Activated T-cell treated with anti-CD3 and anti-CD28 coated beads, Interleukin-2, amount 50 U/mL, for 24 hours (primary cell): ENCODE results near the gene CST4.
"Not testable (repeated sequence)": the region's sequence is repeated elsewhere in the genome, so short reads cannot be mapped to it uniquely, and the experiment has no call there.

Experiments used
- DNase-seq: peaks from one replicate; pipeline ENCODE4 v3.0.0-alpha.2; 2020
- H3K27ac Mint-ChIP-seq: 2 replicates; pipeline ENCODE4 v1.8.0; 2020; ENCODE audit warnings: mild to moderate bottlenecking, mixed read lengths
- H3K27me3 Mint-ChIP-seq: 2 replicates; pipeline ENCODE4 v1.8.0; 2020; ENCODE audit warnings: mixed read lengths
- H3K36me3 Mint-ChIP-seq: 2 replicates; pipeline ENCODE4 v1.8.0; 2020; ENCODE audit warnings: low read depth, mixed read lengths
- H3K4me1 Mint-ChIP-seq: 2 replicates; pipeline ENCODE4 v1.8.0; 2020; ENCODE audit warnings: low read depth, mixed read lengths
- H3K4me3 Mint-ChIP-seq: 2 replicates; pipeline ENCODE4 v1.8.0; 2020; ENCODE audit warnings: mild to moderate bottlenecking, moderate library complexity, mixed read lengths
- H3K9me3 Mint-ChIP-seq: 2 replicates; pipeline ENCODE4 v1.8.0; 2020; ENCODE audit warnings: mixed read lengths

The CST4 gene, protein sequence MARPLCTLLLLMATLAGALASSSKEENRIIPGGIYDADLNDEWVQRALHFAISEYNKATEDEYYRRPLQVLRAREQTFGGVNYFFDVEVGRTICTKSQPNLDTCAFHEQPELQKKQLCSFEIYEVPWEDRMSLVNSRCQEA

DNA sequence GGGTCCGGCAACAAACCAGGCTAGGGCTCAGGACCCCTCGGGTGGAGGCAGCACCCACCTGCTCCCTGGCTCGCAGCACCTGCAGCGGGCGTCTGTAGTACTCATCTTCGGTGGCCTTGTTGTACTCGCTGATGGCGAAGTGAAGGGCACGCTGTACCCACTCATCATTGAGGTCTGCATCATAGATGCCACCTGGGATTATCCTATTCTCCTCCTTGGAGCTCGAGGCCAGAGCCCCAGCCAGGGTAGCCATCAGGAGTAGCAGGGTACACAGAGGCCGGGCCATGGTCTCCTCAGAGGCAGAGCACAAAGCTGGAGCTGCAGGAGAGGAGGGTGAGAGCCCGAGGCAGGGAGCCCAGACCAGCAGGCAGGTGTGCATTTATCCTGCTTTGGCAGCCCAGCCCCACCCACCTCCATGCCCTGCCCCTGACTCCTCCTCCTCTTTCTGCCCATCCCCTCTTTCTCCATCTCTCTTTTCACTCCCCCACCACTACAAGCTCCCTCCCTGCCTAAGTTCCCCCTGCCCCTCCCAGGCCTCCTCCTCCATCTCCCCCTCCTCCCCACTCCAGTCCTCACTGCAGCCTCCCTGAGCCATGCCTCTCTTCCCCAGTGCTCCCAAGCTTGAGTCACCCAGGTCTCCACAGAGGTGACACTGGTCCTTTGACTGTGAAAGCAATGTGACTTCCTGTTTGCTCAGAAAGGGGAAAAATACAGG, at the start of gene CST4:
Gene CST4 (minus strand): TSS at position 355 of the 715 bp plus-strand sequence. CDS start 69 bp downstream, at position 286.
- H3K4me1 Mint-ChIP-seq, DNase-seq, H3K36me3 Mint-ChIP-seq, H3K4me3 Mint-ChIP-seq, H3K27ac Mint-ChIP-seq, H3K27me3 Mint-ChIP-seq, H3K9me3 Mint-ChIP-seq: not testable (repeated sequence)

DNA sequence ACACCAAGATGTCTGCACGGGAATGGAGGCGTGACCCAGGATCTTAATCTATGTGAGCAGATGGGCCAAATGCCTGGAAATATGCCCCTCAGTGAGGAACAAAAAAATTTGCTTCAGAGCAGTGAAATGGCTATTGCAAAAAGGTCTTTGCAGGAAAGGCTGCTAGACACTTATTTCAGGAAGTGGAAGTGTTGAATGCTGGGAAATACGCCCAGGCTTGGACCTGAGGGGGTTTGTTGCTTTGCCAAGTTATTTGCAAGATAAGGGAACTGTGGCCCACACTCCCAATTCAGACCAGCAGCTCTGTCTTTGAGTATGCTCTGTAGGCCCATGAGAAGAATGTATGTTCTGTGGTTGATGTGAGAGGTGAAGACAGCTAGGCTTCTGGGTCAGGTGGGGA, 46.6 kb upstream of the CST4 start:
- H3K27me3 Mint-ChIP-seq: peaks cover 42% of the 10 kb centered on the region
- H3K4me3 Mint-ChIP-seq, H3K36me3 Mint-ChIP-seq, H3K27ac Mint-ChIP-seq, DNase-seq, H3K4me1 Mint-ChIP-seq, H3K9me3 Mint-ChIP-seq: not testable (repeated sequence)

DNA sequence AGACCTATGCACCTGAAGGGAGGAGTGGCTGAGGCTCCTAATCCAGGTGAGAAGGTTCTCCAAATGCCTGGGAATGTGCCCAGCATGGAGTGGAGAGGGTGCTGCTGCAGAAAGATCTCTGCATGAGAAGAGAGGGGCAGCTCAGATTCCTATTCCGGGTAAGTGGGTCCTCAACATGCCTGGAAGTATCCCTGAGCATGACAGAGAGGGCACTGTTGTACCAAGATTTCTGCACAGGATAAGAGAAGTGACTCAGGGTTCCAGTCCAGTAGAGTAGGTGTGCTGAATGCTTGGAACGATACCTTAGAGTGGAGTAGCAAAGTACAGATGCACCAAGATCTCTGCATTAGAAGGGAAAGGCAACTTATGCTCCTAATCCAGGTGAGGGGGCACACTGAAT, 46.1 kb upstream of the CST4 start:
- not testable (repeated sequence) for DNase-seq, H3K27ac Mint-ChIP-seq
- peaks cover 42% of the 10 kb centered on the region for H3K27me3 Mint-ChIP-seq

DNA sequence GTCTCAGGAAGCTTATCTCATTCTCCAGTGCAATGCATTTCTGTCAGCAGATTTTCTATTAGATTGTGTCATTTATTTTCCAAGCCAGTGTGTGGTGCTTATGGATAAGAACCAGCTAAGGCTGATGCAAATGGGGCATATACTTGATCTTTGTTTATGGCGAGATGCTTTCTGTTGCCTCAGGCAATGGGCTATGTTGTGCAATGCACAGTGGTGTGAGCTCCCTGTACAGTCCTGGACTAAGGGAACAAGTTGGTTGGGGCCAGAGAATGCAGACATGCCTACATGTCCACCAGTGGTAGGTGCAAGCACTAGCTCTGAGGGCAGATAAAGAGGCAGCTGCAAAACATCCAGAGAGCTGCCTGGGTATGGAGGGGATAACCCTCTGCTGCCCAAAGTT, 45.6 kb upstream of the CST4 start:
- not testable (repeated sequence) for H3K9me3 Mint-ChIP-seq, H3K27ac Mint-ChIP-seq, H3K36me3 Mint-ChIP-seq, H3K4me1 Mint-ChIP-seq, H3K4me3 Mint-ChIP-seq, DNase-seq
- peaks cover 42% of the 10 kb centered on the region for H3K27me3 Mint-ChIP-seq

More for the DNA sequence above, 46.1 kb upstream of the CST4 start:
- H3K4me1 Mint-ChIP-seq, H3K9me3 Mint-ChIP-seq, H3K4me3 Mint-ChIP-seq, H3K36me3 Mint-ChIP-seq: not testable (repeated sequence)

GRCh38 chr20:23727016-23727415, 38.2 kb upstream of the CST4 start:
- DNase-seq: no peak
- Mint-ChIP-seq H3K27ac (no peak overlapping the region), H3K4me3 (no peak overlapping the region), H3K4me1 (no peaks in the 10 kb centered on the region), H3K36me3 (no peaks in the 10 kb centered on the region), H3K27me3 (peaks cover 12% of the 10 kb centered on the region), H3K9me3 (no peaks in the 10 kb centered on the region)

GRCh38 chr20:23725102-23725501, 36.3 kb upstream of the CST4 start:
- no peak overlapping the region for H3K27ac Mint-ChIP-seq
- no peaks in the 10 kb centered on the region for H3K4me1 Mint-ChIP-seq
- H3K27me3 Mint-ChIP-seq: peaks cover 12% of the 10 kb centered on the region
- no peaks in the 10 kb centered on the region for H3K36me3 Mint-ChIP-seq
- no peak overlapping the region for H3K4me3 Mint-ChIP-seq
- no peaks in the 10 kb centered on the region for H3K9me3 Mint-ChIP-seq
- no peak for DNase-seq

- not testable (repeated sequence) for H3K9me3 Mint-ChIP-seq, H3K4me1 Mint-ChIP-seq, H3K4me3 Mint-ChIP-seq, H3K36me3 Mint-ChIP-seq, H3K27ac Mint-ChIP-seq
- DNase-seq: peak; percentile 32
- H3K27me3 Mint-ChIP-seq: peaks cover 12% of the 10 kb centered on the region
Measured at GRCh38 chr20:23723659-23724307, 34.9 kb upstream of the CST4 start.

GRCh38 chr20:23722851-23723250, 34.0 kb upstream of the CST4 start:
- DNase-seq, H3K4me3 Mint-ChIP-seq, H3K36me3 Mint-ChIP-seq, H3K4me1 Mint-ChIP-seq, H3K9me3 Mint-ChIP-seq, H3K27ac Mint-ChIP-seq: not testable (repeated sequence)
- peaks cover 16% of the 10 kb centered on the region for H3K27me3 Mint-ChIP-seq

- Mint-ChIP-seq H3K27me3 (peaks cover 25% of the 10 kb centered on the region), H3K4me3 (no peak overlapping the region), H3K4me1 (no peaks in the 10 kb centered on the region), H3K9me3 (no peaks in the 10 kb centered on the region), H3K36me3 (no peaks in the 10 kb centered on the region), H3K27ac (no peak overlapping the region)
- DNase-seq: no peak
Measured at GRCh38 chr20:23721962-23722361, 33.1 kb upstream of the CST4 start.

- H3K4me3 Mint-ChIP-seq, DNase-seq, H3K27ac Mint-ChIP-seq: not testable (repeated sequence)
Measured at GRCh38 chr20:23719351-23719750, 30.5 kb upstream of the CST4 start.

GRCh38 chr20:23711778-23712177, 22.9 kb upstream of the CST4 start:
- not testable (repeated sequence) for DNase-seq, H3K27ac Mint-ChIP-seq, H3K9me3 Mint-ChIP-seq, H3K4me1 Mint-ChIP-seq, H3K36me3 Mint-ChIP-seq, H3K4me3 Mint-ChIP-seq, H3K27me3 Mint-ChIP-seq

More at GRCh38 chr20:23719351-23719750, 30.5 kb upstream of the CST4 start:
- peaks cover 27% of the 10 kb centered on the region for H3K27me3 Mint-ChIP-seq
- not testable (repeated sequence) for H3K4me1 Mint-ChIP-seq, H3K36me3 Mint-ChIP-seq, H3K9me3 Mint-ChIP-seq

- no peaks in the 10 kb centered on the region for H3K27me3 Mint-ChIP-seq
- no peaks in the 10 kb centered on the region for H3K36me3 Mint-ChIP-seq
- H3K9me3 Mint-ChIP-seq: no peaks in the 10 kb centered on the region
- H3K4me1 Mint-ChIP-seq: no peaks in the 10 kb centered on the region
- H3K4me3 Mint-ChIP-seq: no peak overlapping the region
- H3K27ac Mint-ChIP-seq: no peak overlapping the region
- no peak for DNase-seq
Measured at GRCh38 chr20:23710771-23711170, 21.9 kb upstream of the CST4 start.

DNA sequence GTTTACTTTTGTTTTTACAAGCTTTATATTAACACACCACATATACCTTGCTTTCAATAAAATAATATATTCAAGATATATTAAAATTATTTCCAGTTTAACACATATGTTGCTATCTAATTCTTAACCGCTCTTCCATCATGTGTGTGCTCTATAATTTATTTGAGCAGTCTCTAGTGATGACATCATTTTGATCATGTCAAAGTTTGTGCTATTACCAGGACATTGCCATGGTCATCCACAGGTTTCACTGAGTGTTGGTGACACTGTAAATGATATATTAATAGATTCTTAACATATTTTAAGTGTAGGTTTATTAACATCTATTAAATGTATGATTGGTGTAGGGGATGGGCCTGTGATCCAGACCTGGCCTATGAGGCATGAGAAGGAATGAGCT, 17.1 kb upstream of the CST4 start:
- peaks cover 2% of the 10 kb centered on the region for H3K27me3 Mint-ChIP-seq

DNA sequence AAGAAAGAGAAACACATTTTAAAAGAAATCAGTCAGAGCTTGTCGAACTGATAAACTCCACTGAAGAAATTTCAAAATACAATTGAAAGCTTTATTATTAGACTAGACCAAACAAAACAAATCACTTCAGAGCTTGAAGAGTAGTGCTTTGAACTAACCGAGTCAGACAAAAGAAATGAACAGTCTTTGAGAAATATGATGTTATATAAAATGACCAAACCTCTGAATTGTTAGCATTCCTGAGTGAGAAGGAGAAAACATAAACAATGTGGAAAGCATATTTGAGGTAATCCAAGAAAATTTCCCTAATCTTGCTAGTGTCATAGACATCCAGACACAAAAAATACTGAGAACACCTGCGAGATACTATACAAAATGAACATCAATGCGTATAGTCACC, 13.2 kb upstream of the CST4 start:
- H3K4me3 Mint-ChIP-seq: no peak overlapping the region
- no peaks in the 10 kb centered on the region for H3K4me1 Mint-ChIP-seq
- no peaks in the 10 kb centered on the region for H3K9me3 Mint-ChIP-seq
- no peak overlapping the region for H3K27ac Mint-ChIP-seq
- no peak for DNase-seq
- no peaks in the 10 kb centered on the region for H3K36me3 Mint-ChIP-seq
- H3K27me3 Mint-ChIP-seq: peaks cover 5% of the 10 kb centered on the region

More for the DNA sequence above, 17.1 kb upstream of the CST4 start:
- Mint-ChIP-seq H3K27ac (no peak overlapping the region), H3K4me1 (no peaks in the 10 kb centered on the region), H3K4me3 (no peak overlapping the region), H3K36me3 (no peaks in the 10 kb centered on the region), H3K9me3 (no peaks in the 10 kb centered on the region)
- no peak for DNase-seq

- Mint-ChIP-seq H3K9me3 (no peaks in the 10 kb centered on the region), H3K27ac (no peak overlapping the region)
Measured at GRCh38 chr20:23700931-23701330, 12.1 kb upstream of the CST4 start.

More at GRCh38 chr20:23700931-23701330, 12.1 kb upstream of the CST4 start:
- H3K27me3 Mint-ChIP-seq: peaks cover 5% of the 10 kb centered on the region
- no peaks in the 10 kb centered on the region for H3K4me1 Mint-ChIP-seq
- no peak overlapping the region for H3K4me3 Mint-ChIP-seq
- no peaks in the 10 kb centered on the region for H3K36me3 Mint-ChIP-seq
- DNase-seq: no peak
